Stomach (tissue), 4 donors: ENCODE measurements around the gene BDH1.

Source experiments
- POLR2A ChIP-seq, 4 donors: fragments of 450-650 bp; IDR thresholded peaks; one replicate each; pipeline ENCODE4 v1.6.1; 2016; ENCODE audit warnings: antibody characterized with exemption in 4 of 4, control low read depth in 2 of 4, mild to moderate bottlenecking in 1 of 4, moderate library complexity in 1 of 4
- TF ChIP-seq, protein P1 (sequence below), 7 experiments: fragments of 450-650 bp in 4 of 7; fragments of 200-600 bp in 3 of 7; sonication (generic) in 3 of 7; IDR thresholded peaks; one replicate each; pipeline ENCODE4 v1.5.1; 2016 to 2019; ENCODE audit warnings: antibody characterized with exemption in 7 of 7, control low read depth in 2 of 7, mild to moderate bottlenecking in 1 of 7

DNA sequence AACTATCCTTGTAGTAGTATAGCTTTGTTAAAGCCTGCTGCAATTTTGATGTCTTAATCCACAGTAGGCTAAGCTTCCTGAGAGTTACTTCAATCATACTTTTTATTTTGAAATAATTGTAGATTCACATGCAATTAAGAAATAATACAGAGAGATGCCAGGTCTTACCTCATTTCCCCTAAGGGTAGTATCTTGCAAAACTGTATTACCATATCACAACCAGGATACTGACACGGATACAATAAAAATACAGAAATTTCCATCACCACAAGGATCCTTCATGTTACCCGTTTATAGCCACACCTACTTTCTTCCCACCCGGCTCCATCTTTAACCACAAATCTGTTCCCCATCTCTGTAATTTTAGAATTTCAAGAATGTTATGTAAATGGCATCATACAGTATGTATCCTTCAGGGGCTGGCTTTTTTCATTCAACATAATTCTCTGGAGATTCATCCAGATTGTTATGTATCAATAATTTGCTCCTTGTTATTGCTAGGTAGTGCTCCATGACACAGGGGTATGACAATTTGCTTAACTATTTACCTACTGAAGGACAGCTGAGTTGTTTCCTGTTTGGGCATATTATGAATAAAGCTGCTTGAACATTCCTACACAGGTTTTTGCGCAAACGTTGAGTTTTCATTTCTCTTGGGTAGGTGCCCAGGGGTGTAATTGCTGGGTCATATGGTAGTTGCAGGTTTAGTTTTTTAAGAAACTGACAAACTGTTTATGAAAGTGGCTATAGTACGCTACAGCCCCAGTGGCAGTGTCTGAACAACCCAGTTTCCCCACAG lies 21.6 kb downstream of the BDH1 start:
- TF ChIP-seq, protein P1, sequence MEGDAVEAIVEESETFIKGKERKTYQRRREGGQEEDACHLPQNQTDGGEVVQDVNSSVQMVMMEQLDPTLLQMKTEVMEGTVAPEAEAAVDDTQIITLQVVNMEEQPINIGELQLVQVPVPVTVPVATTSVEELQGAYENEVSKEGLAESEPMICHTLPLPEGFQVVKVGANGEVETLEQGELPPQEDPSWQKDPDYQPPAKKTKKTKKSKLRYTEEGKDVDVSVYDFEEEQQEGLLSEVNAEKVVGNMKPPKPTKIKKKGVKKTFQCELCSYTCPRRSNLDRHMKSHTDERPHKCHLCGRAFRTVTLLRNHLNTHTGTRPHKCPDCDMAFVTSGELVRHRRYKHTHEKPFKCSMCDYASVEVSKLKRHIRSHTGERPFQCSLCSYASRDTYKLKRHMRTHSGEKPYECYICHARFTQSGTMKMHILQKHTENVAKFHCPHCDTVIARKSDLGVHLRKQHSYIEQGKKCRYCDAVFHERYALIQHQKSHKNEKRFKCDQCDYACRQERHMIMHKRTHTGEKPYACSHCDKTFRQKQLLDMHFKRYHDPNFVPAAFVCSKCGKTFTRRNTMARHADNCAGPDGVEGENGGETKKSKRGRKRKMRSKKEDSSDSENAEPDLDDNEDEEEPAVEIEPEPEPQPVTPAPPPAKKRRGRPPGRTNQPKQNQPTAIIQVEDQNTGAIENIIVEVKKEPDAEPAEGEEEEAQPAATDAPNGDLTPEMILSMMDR (IDR thresholded peaks at IDR 0.05), result no peak
- TF ChIP-seq POLR2A (IDR thresholded peaks at IDR 0.05), result no peak
